C1 segment of cervical spinal cord (tissue), 14 donors: ENCODE data around the gene KDM3B.

Experiments used
- DNase-seq, 14 donors: peaks; one replicate each; lab custom pipeline; 2025; lab: John Stamatoyannopoulos, UW

KDM3B gene

GRCh38 chr5:138346889-138347288 lies 5.6 kb upstream of the KDM3B start:
- no peak for DNase-seq

GRCh38 chr5:138349852-138350562 lies 2.5 kb upstream of the KDM3B start:
- no peak for DNase-seq

GRCh38 chr5:138350563-138350890 lies 2.0 kb upstream of the KDM3B start:
- DNase-seq = no peak

- DNase-seq = no peak
Measured at GRCh38 chr5:138351056-138351455, 1.4 kb upstream of the KDM3B start.

- DNase-seq = no peak
Measured at GRCh38 chr5:138351517-138351916, 968 bp upstream of the KDM3B start.

GRCh38 chr5:138352722-138353559 lies 456 bp downstream of the KDM3B start:
- peak in 12 of 14 donors; percentile 42 to 87 (median 70) for DNase-seq

- DNase-seq = peak in 1 of 14 donors; percentile 68
Measured at GRCh38 chr5:138353560-138354080, 1.1 kb downstream of the KDM3B start.

GRCh38 chr5:138354387-138354786 lies 1.9 kb downstream of the KDM3B start:
- no peak for DNase-seq

- DNase-seq = peak in 3 of 14 donors; percentile 9 to 66 (median 9)
Measured at GRCh38 chr5:138354926-138355378, 2.5 kb downstream of the KDM3B start.

GRCh38 chr5:138359621-138360020 lies 7.1 kb downstream of the KDM3B start:
- no peak for DNase-seq

GRCh38 chr5:138360941-138361452 lies 8.5 kb downstream of the KDM3B start:
- DNase-seq = no peak

GRCh38 chr5:138364576-138364975 lies 12.1 kb downstream of the KDM3B start:
- no peak for DNase-seq

- DNase-seq = no peak
Measured at GRCh38 chr5:138366632-138367382, 14.3 kb downstream of the KDM3B start.

GRCh38 chr5:138369261-138369660 lies 16.8 kb downstream of the KDM3B start:
- DNase-seq = peak in 1 of 14 donors; percentile 3

- DNase-seq = no peak
Measured at GRCh38 chr5:138369706-138370105, 17.2 kb downstream of the KDM3B start.

GRCh38 chr5:138370537-138370936 lies 18.1 kb downstream of the KDM3B start:
- DNase-seq = no peak

- DNase-seq = no peak
Measured at GRCh38 chr5:138371454-138371853, 19.0 kb downstream of the KDM3B start.

GRCh38 chr5:138372225-138372624 lies 19.7 kb downstream of the KDM3B start:
- no peak for DNase-seq

- no peak for DNase-seq
Measured at GRCh38 chr5:138372653-138373052, 20.2 kb downstream of the KDM3B start.

GRCh38 chr5:138382347-138382746 lies 29.9 kb downstream of the KDM3B start:
- DNase-seq = no peak

- DNase-seq = no peak
Measured at GRCh38 chr5:138385660-138386059, 33.2 kb downstream of the KDM3B start.

- DNase-seq = peak in 5 of 14 donors; percentile 3 to 22 (median 19)
Measured at GRCh38 chr5:138386290-138386689, 33.8 kb downstream of the KDM3B start.
